Liver (tissue), 3 donors: ENCODE data around the gene NDRG2.

Source experiments
- CTCF ChIP-seq: fragments of 150-350 bp; IDR thresholded peaks from 2 replicates; pipeline ENCODE4 v1.5.1; 2017; ENCODE audit warnings: improper control_type of control experiment, low read depth, low read length; ENCODE audit not compliant: missing input control
- EGR1 ChIP-seq, 2 donors: IDR thresholded peaks; 2 replicates each; pipeline ENCODE4 v1.6.1; 2016 to 2018; ENCODE audit warnings: antibody characterized with exemption in 2 of 2, low read depth in 2 of 2
- JUND ChIP-seq, 2 donors: IDR thresholded peaks; 2 replicates each; pipeline ENCODE4 v1.6.1; 2016; ENCODE audit warnings: antibody characterized with exemption in 2 of 2
- MAX ChIP-seq: IDR thresholded peaks from 2 replicates; pipeline ENCODE4 v1.6.1; 2016; ENCODE audit warnings: antibody characterized with exemption
- RAD21 ChIP-seq, 2 donors: IDR thresholded peaks; 2 replicates each; pipeline ENCODE4 v1.6.1; 2016; ENCODE audit warnings: antibody characterized with exemption in 2 of 2, mild to moderate bottlenecking in 2 of 2
- REST ChIP-seq: IDR thresholded peaks from 2 replicates; pipeline ENCODE4 v1.6.1; 2016; ENCODE audit warnings: antibody characterized with exemption, mild to moderate bottlenecking
- TAF1 ChIP-seq: conservative IDR thresholded peaks from 2 replicates; pipeline ENCODE4 v1.6.1; 2016; ENCODE audit warnings: antibody characterized with exemption, mild to moderate bottlenecking
- donor health status: healthy.
- donor health status: healthy.

GRCh38 chr14:20996521-20996920 is 28.3 kb downstream of the NDRG2 start:
- TF ChIP-seq REST (no peak), CTCF (no peak), JUND (IDR thresholded peaks at IDR 0.05) (no peak), MAX (no peak), EGR1 (IDR thresholded peaks at IDR 0.05; ENCODE audit: low read depth in 2 of 2) (no peak), TAF1 (no peak), RAD21 (IDR thresholded peaks at IDR 0.05) (no peak)
